Keratinocyte (primary cell): Measurements from ENCODE around the gene MS4A2. TPM values are rescaled to one million over a fixed set of nuclear protein-coding genes. Genes with fewer than 3 reads are reported as not detected.
"Not testable (repeated sequence)": the region's sequence is repeated elsewhere in the genome, so short reads cannot be mapped to it uniquely, and the experiment has no call there.

Experiments used
- DNase-seq: peaks from one replicate; pipeline ENCODE4 v3.0.0-alpha.2; 2011; ENCODE audit warnings: low read depth, missing footprints, low spot score
- FAIRE-seq: peaks from 2 replicates; lab custom pipeline; 2011; peaks lifted over from hg19 to GRCh38; lab: Jason Lieb, UNC
- H2AFZ ChIP-seq: 2 replicates; pipeline ENCODE4 v1.6.0; 2012; ENCODE audit warnings: low read length, control low read depth, inconsistent platforms; ENCODE audit not compliant: control insufficient read depth
- H3K27ac ChIP-seq: 2 replicates; pipeline ENCODE4 v1.5.1; 2011; ENCODE audit warnings: low read length; ENCODE audit not compliant: control insufficient read depth, insufficient read depth
- H3K27me3 ChIP-seq: 3 replicates; pipeline ENCODE4 v1.6.0; 2011; ENCODE audit warnings: low read length; ENCODE audit not compliant: control insufficient read depth, insufficient read depth; ENCODE audit errors: extremely low read depth
- H3K36me3 ChIP-seq, 2 experiments: 2 replicates in 1 of 2; 3 replicates in 1 of 2; pipeline ENCODE4 v1.5.1; 2011; ENCODE audit warnings: low read length in 2 of 2, mild to moderate bottlenecking in 1 of 2; ENCODE audit not compliant: control insufficient read depth in 2 of 2, insufficient read depth in 2 of 2; ENCODE audit errors: extremely low read depth in 1 of 2
- H3K4me1 ChIP-seq: 3 replicates; pipeline ENCODE4 v1.5.1; 2011; ENCODE audit warnings: low read length; ENCODE audit not compliant: control insufficient read depth, insufficient read depth; ENCODE audit errors: extremely low read depth
- H3K4me2 ChIP-seq: 3 replicates; pipeline ENCODE4 v1.6.0; 2011; ENCODE audit warnings: low read depth, low read length; ENCODE audit not compliant: control insufficient read depth, insufficient read depth; ENCODE audit errors: extremely low read depth
- H3K4me3 ChIP-seq, 3 experiments: fragments of 200-600 bp in 1 of 3; sonication (generic) in 1 of 3; 2 replicates in 2 of 3; 3 replicates in 1 of 3; pipeline ENCODE4 v1.5.1; 2011 to 2016; ENCODE audit warnings: low read length in 3 of 3, mild to moderate bottlenecking in 3 of 3, control low read depth in 2 of 3, inconsistent platforms in 1 of 3, low read depth in 1 of 3, mixed read lengths in 1 of 3, mixed run types in 1 of 3, moderate library complexity in 1 of 3; ENCODE audit not compliant: control insufficient read depth in 2 of 3, insufficient read depth in 2 of 3; ENCODE audit errors: extremely low read depth in 1 of 3
- H3K79me2 ChIP-seq: 2 replicates; pipeline ENCODE4 v1.6.0; 2012; ENCODE audit warnings: low read length; ENCODE audit not compliant: control insufficient read depth, insufficient read depth
- H3K9ac ChIP-seq: 3 replicates; pipeline ENCODE4 v1.6.0; 2011; ENCODE audit warnings: low read length; ENCODE audit not compliant: control insufficient read depth, insufficient read depth; ENCODE audit errors: extremely low read depth
- H3K9me1 ChIP-seq: 3 replicates; pipeline ENCODE4 v1.6.0; 2011; ENCODE audit warnings: low read length; ENCODE audit not compliant: control insufficient read depth, insufficient read depth; ENCODE audit errors: extremely low read depth
- H3K9me3 ChIP-seq: 2 replicates; pipeline ENCODE4 v1.5.1; 2012; ENCODE audit warnings: low read depth, low read length; ENCODE audit not compliant: control insufficient read depth
- H4K20me1 ChIP-seq: 3 replicates; pipeline ENCODE4 v1.6.0; 2011; ENCODE audit warnings: low read length; ENCODE audit not compliant: control insufficient read depth, insufficient read depth; ENCODE audit errors: extremely low read depth
- EZH2 ChIP-seq: IDR thresholded peaks from one replicate; pipeline ENCODE4 v1.6.1; 2012; ENCODE audit warnings: inconsistent platforms, mild to moderate bottlenecking, low read length, moderate library complexity
- dilution Hi-C: fragments of 300-500 bp; cut with MboI; formaldehyde crosslinking; loops from one replicate; pipeline ENCODE4 v1.7.0; 2020; ENCODE audit warnings: low sequenced_read_pairs; ENCODE audit not compliant: extremely low pct_ligation_motif_present
- polyA plus RNA-seq, 5 experiments: library from polyadenylated mRNA; depleted of rRNA in 3 of 5; stranded (reverse) in 3 of 5; stranded (forward) in 1 of 5; unstranded in 1 of 5; fragments of >200 nt; gene quantifications; 1 replicate in 1 of 5; 2 replicates in 3 of 5; 3 replicates in 1 of 5; pipeline versions ENCODE4 v1.2.1 to v1.2.3, GENCODE V29; 2011 to 2012; ENCODE audit warnings: missing spikeins in 2 of 5, low read depth in 1 of 5, low replicate concordance in 1 of 5
- TF ChIP-seq, protein P1 (sequence below), 3 experiments: IDR thresholded peaks in 1 of 3; conservative IDR thresholded peaks in 1 of 3; optimal IDR thresholded peaks in 1 of 3; 2 replicates in 2 of 3; 3 replicates in 1 of 3; pipeline versions ENCODE3 to v1.5.1; 2011; ENCODE audit warnings: low read length in 3 of 3, mild to moderate bottlenecking in 3 of 3, moderate library complexity in 2 of 3, control low read depth in 1 of 3, inconsistent platforms in 1 of 3; ENCODE audit not compliant: insufficient read depth in 2 of 3; ENCODE audit errors: extremely low read depth in 1 of 3

The MS4A2 gene
- polyA plus RNA-seq, 1 donor (not counting 4 experiments of a cell fraction or from before 2014, with no cell fraction given): not detected

- Histone ChIP-seq H3K9ac (no peak overlapping the region), H3K9me1 (no peaks in the 10 kb centered on the region), H3K79me2 (no peaks in the 10 kb centered on the region), H3K27me3 (no peaks in the 10 kb centered on the region), H3K4me3 (no peak overlapping the region), H3K36me3 (no peaks in the 10 kb centered on the region), H3K4me2 (no peak overlapping the region), H4K20me1 (no peaks in the 10 kb centered on the region), H3K9me3 (no peaks in the 10 kb centered on the region), H3K27ac (no peak overlapping the region), H2AFZ (no peak overlapping the region), H3K4me1 (no peaks in the 10 kb centered on the region)
- TF ChIP-seq, protein P1, sequence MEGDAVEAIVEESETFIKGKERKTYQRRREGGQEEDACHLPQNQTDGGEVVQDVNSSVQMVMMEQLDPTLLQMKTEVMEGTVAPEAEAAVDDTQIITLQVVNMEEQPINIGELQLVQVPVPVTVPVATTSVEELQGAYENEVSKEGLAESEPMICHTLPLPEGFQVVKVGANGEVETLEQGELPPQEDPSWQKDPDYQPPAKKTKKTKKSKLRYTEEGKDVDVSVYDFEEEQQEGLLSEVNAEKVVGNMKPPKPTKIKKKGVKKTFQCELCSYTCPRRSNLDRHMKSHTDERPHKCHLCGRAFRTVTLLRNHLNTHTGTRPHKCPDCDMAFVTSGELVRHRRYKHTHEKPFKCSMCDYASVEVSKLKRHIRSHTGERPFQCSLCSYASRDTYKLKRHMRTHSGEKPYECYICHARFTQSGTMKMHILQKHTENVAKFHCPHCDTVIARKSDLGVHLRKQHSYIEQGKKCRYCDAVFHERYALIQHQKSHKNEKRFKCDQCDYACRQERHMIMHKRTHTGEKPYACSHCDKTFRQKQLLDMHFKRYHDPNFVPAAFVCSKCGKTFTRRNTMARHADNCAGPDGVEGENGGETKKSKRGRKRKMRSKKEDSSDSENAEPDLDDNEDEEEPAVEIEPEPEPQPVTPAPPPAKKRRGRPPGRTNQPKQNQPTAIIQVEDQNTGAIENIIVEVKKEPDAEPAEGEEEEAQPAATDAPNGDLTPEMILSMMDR (optimal IDR thresholded peaks at IDR 0.05 in 1 of 3, IDR thresholded peaks at IDR 0.05 in 1 of 3, conservative IDR thresholded peaks at IDR 0.05 in 1 of 3; ENCODE audit: extremely low read depth in 1 of 3, insufficient read depth in 2 of 3, low read length in 3 of 3): no peak
- TF ChIP-seq EZH2: no peak
- dilution Hi-C loops: no loop called here
- DNase-seq (no peak), FAIRE-seq (no peak)
Measured at GRCh38 chr11:60065801-60066200, 22.7 kb upstream of the MS4A2 start.

GRCh38 chr11:60069450-60069849, 19.0 kb upstream of the MS4A2 start:
- no peaks in the 10 kb centered on the region for H3K4me1 ChIP-seq
- dilution Hi-C loops: no loop called here
- FAIRE-seq: no peak

GRCh38 chr11:60071644-60072043, 16.8 kb upstream of the MS4A2 start:
- H3K9me3 ChIP-seq, H3K27me3 ChIP-seq, FAIRE-seq, H3K4me2 ChIP-seq, H3K79me2 ChIP-seq, H3K9me1 ChIP-seq, H2AFZ ChIP-seq, H3K36me3 ChIP-seq, DNase-seq, H3K9ac ChIP-seq, H3K27ac ChIP-seq, dilution Hi-C loops, H3K4me3 ChIP-seq, H4K20me1 ChIP-seq, H3K4me1 ChIP-seq: not testable (repeated sequence)

More at GRCh38 chr11:60069450-60069849, 19.0 kb upstream of the MS4A2 start:
- H3K27ac ChIP-seq: no peak overlapping the region
- H3K4me2 ChIP-seq: no peak overlapping the region
- no peak overlapping the region for H3K9ac ChIP-seq
- no peak overlapping the region for H2AFZ ChIP-seq
- no peaks in the 10 kb centered on the region for H3K9me1 ChIP-seq
- no peaks in the 10 kb centered on the region for H3K9me3 ChIP-seq
- H3K4me3 ChIP-seq: no peak overlapping the region
- no peak for DNase-seq
- TF ChIP-seq EZH2: no peak
- TF ChIP-seq, protein P1 (optimal IDR thresholded peaks at IDR 0.05 in 1 of 3, IDR thresholded peaks at IDR 0.05 in 1 of 3, conservative IDR thresholded peaks at IDR 0.05 in 1 of 3; ENCODE audit: extremely low read depth in 1 of 3, insufficient read depth in 2 of 3, low read length in 3 of 3): no peak
- H3K36me3 ChIP-seq: no peaks in the 10 kb centered on the region
- no peaks in the 10 kb centered on the region for H3K79me2 ChIP-seq
- H3K27me3 ChIP-seq: no peaks in the 10 kb centered on the region
- H4K20me1 ChIP-seq: no peaks in the 10 kb centered on the region
